NK-92 treated with Interleukin-12 subunit alpha and Interleukin-12 subunit beta, amount 100 ng/mL, for 24 hours (cell line): ENCODE measurements around the gene RFX2.
"Not testable (repeated sequence)": the region's sequence is repeated elsewhere in the genome, so short reads cannot be mapped to it uniquely, and the experiment has no call there.

Experiments
- DNase-seq: peaks from one replicate; lab custom pipeline; 2025; lab: John Stamatoyannopoulos, UW

The RFX2 gene

GRCh38 chr19:6074709-6075403 is 35.4 kb downstream of the RFX2 start:
- no peak for DNase-seq

- no peak for DNase-seq
Observed at GRCh38 chr19:6073858-6074708, 36.2 kb downstream of the RFX2 start.

- DNase-seq = not testable (repeated sequence)
Observed at GRCh38 chr19:6073233-6073632, 37.1 kb downstream of the RFX2 start.

GRCh38 chr19:6071875-6072274 is 38.4 kb downstream of the RFX2 start:
- no peak for DNase-seq

GRCh38 chr19:6070720-6071485 is 39.4 kb downstream of the RFX2 start:
- DNase-seq = no peak

GRCh38 chr19:6070207-6070681 is 40.1 kb downstream of the RFX2 start:
- DNase-seq = no peak

GRCh38 chr19:6069268-6069791 is 41.0 kb downstream of the RFX2 start:
- no peak for DNase-seq

- DNase-seq = no peak
Observed at GRCh38 chr19:6068711-6069110, 41.6 kb downstream of the RFX2 start.

GRCh38 chr19:6067975-6068374 is 42.3 kb downstream of the RFX2 start:
- no peak for DNase-seq

GRCh38 chr19:6066661-6067646 is 43.3 kb downstream of the RFX2 start:
- DNase-seq = no peak

GRCh38 chr19:6065685-6066374 is 44.5 kb downstream of the RFX2 start:
- DNase-seq = peak; percentile 27

- DNase-seq = no peak
Observed at GRCh38 chr19:6064336-6065073, 45.8 kb downstream of the RFX2 start.

- no peak for DNase-seq
Observed at GRCh38 chr19:6063576-6064335, 46.5 kb downstream of the RFX2 start.

GRCh38 chr19:6062961-6063575 is 47.2 kb downstream of the RFX2 start:
- no peak for DNase-seq

- no peak for DNase-seq
Observed at GRCh38 chr19:6062274-6062673, 48.0 kb downstream of the RFX2 start.

GRCh38 chr19:6061376-6062130 is 48.7 kb downstream of the RFX2 start:
- DNase-seq = no peak

GRCh38 chr19:6060600-6061375 is 49.5 kb downstream of the RFX2 start:
- DNase-seq = no peak
